ENCODE measurements around the gene MIPEP.
A peak's percentile ranks its signal among the peaks of the same experiment; 100 is the strongest.

MIPEP gene

GRCh38 chr13:23824371-23824770 is 64.8 kb downstream of the MIPEP start:
- no peak for TF ChIP-seq CTCF (IDR thresholded peaks at IDR 0.05)
- peaks cover 78% of the 10 kb centered on the region for H3K36me3 Mint-ChIP-seq (ENCODE audit: low read depth)
- H3K9me3 Mint-ChIP-seq, result peaks cover 45% of the 10 kb centered on the region
- H3K27me3 Mint-ChIP-seq (ENCODE audit: low read depth, poor library complexity), result no peaks in the 10 kb centered on the region
- H3K27ac Mint-ChIP-seq, result no peak overlapping the region
- peaks cover 19% of the 10 kb centered on the region for H3K4me1 Mint-ChIP-seq
- DNase-seq, result no peak
- no peak overlapping the region for H3K4me3 Mint-ChIP-seq

- no peak for DNase-seq
- H3K36me3 Mint-ChIP-seq (ENCODE audit: low read depth), result peaks cover 65% of the 10 kb centered on the region
- peaks cover 23% of the 10 kb centered on the region for H3K4me1 Mint-ChIP-seq
- H3K27me3 Mint-ChIP-seq (ENCODE audit: low read depth, poor library complexity), result no peaks in the 10 kb centered on the region
- H3K27ac Mint-ChIP-seq, result no peak overlapping the region
- H3K9me3 Mint-ChIP-seq, result peaks cover 33% of the 10 kb centered on the region
- H3K4me3 Mint-ChIP-seq, result no peak overlapping the region
- TF ChIP-seq CTCF (IDR thresholded peaks at IDR 0.05), result no peak
Measured at GRCh38 chr13:23822252-23822824, 66.9 kb downstream of the MIPEP start.

GRCh38 chr13:23820530-23820929 is 68.7 kb downstream of the MIPEP start:
- peaks cover 51% of the 10 kb centered on the region for H3K36me3 Mint-ChIP-seq (ENCODE audit: low read depth)
- H3K27me3 Mint-ChIP-seq (ENCODE audit: low read depth, poor library complexity), result no peaks in the 10 kb centered on the region
- no peak for TF ChIP-seq CTCF (IDR thresholded peaks at IDR 0.05)
- H3K4me3 Mint-ChIP-seq, result no peak overlapping the region
- peaks cover 15% of the 10 kb centered on the region for H3K9me3 Mint-ChIP-seq
- DNase-seq, result no peak
- peaks cover 33% of the 10 kb centered on the region for H3K4me1 Mint-ChIP-seq
- H3K27ac Mint-ChIP-seq, result peak overlapping the region; percentile 53

- Mint-ChIP-seq H3K4me3 (no peak overlapping the region), H3K27me3 (ENCODE audit: low read depth, poor library complexity) (no peaks in the 10 kb centered on the region), H3K36me3 (ENCODE audit: low read depth) (peaks cover 24% of the 10 kb centered on the region), H3K9me3 (peaks cover 1% of the 10 kb centered on the region), H3K27ac (peak overlapping the region; percentile 75), H3K4me1 (peaks cover 30% of the 10 kb centered on the region)
- no peak for TF ChIP-seq CTCF (IDR thresholded peaks at IDR 0.05)
- DNase-seq, result no peak
Measured at GRCh38 chr13:23817830-23818229, 71.4 kb downstream of the MIPEP start.

- DNase-seq, result no peak
- Mint-ChIP-seq H3K9me3 (no peaks in the 10 kb centered on the region), H3K27ac (peak overlapping the region; percentile 88), H3K4me1 (peaks cover 29% of the 10 kb centered on the region), H3K27me3 (ENCODE audit: low read depth, poor library complexity) (no peaks in the 10 kb centered on the region), H3K36me3 (ENCODE audit: low read depth) (peaks cover 18% of the 10 kb centered on the region), H3K4me3 (no peak overlapping the region)
- no peak for TF ChIP-seq CTCF (IDR thresholded peaks at IDR 0.05)
Measured at GRCh38 chr13:23817136-23817535, 72.1 kb downstream of the MIPEP start.

- H3K4me3 Mint-ChIP-seq, result no peak overlapping the region
- H3K27me3 Mint-ChIP-seq (ENCODE audit: low read depth, poor library complexity), result no peaks in the 10 kb centered on the region
- no peak for TF ChIP-seq CTCF (IDR thresholded peaks at IDR 0.05)
- peaks cover 11% of the 10 kb centered on the region for H3K36me3 Mint-ChIP-seq (ENCODE audit: low read depth)
- no peak overlapping the region for H3K27ac Mint-ChIP-seq
- no peaks in the 10 kb centered on the region for H3K9me3 Mint-ChIP-seq
- peaks cover 38% of the 10 kb centered on the region for H3K4me1 Mint-ChIP-seq
- DNase-seq, result no peak
Measured at GRCh38 chr13:23813635-23814034, 75.6 kb downstream of the MIPEP start.

Data from nephron progenitor cell (in vitro differentiated cells).